Kidney (tissue), 14 donors: ENCODE data around the gene TMEM237. TPM values are rescaled to one million over a fixed set of nuclear protein-coding genes. Genes with fewer than 3 reads are reported as not detected.

Experiments
- DNase-seq, 5 donors: peaks; one replicate each; pipeline ENCODE4 v3.0.0-alpha.2; 2013 to 2020
- FAIRE-seq: peaks from 2 replicates; lab custom pipeline; 2012; peaks lifted over from hg19 to GRCh38; lab: Jason Lieb, UNC
- H3K27ac ChIP-seq, 2 donors: one replicate each; pipeline ENCODE4 v1.7.0; 2013; ENCODE audit warnings: low read depth in 2 of 2, low read length in 2 of 2, inconsistent platforms in 1 of 2
- H3K27me3 ChIP-seq: one replicate; pipeline ENCODE4 v1.7.1; 2013; ENCODE audit warnings: low read length, inconsistent platforms; ENCODE audit not compliant: control insufficient read depth, insufficient read depth
- H3K36me3 ChIP-seq, 3 donors: one replicate each; pipeline versions ENCODE4 v1.7.0 to v1.7.1; 2013; ENCODE audit warnings: low read length in 3 of 3, control low read depth in 1 of 3, inconsistent platforms in 1 of 3; ENCODE audit not compliant: insufficient read depth in 3 of 3, control insufficient read depth in 2 of 3
- H3K4me1 ChIP-seq, 3 donors: one replicate each; pipeline versions ENCODE4 v1.7.0 to v1.7.1; 2013; ENCODE audit warnings: low read length in 3 of 3, inconsistent platforms in 1 of 3, low read depth in 1 of 3; ENCODE audit not compliant: control insufficient read depth in 2 of 3, insufficient read depth in 2 of 3
- H3K4me3 ChIP-seq, 3 donors: one replicate each; pipeline versions ENCODE4 v1.7.0 to v1.8.1; 2013; ENCODE audit warnings: low read length in 3 of 3, control low read depth in 1 of 3, inconsistent platforms in 1 of 3
- H3K9ac ChIP-seq, 3 donors: one replicate each; pipeline versions ENCODE4 v1.7.0 to v1.7.1; 2013; ENCODE audit warnings: low read length in 3 of 3, control low read depth in 1 of 3, inconsistent platforms in 1 of 3
- H3K9me3 ChIP-seq, 3 donors: one replicate each; pipeline versions ENCODE4 v1.7.0 to v1.7.1; 2013; ENCODE audit warnings: low read length in 3 of 3, control low read depth in 1 of 3, inconsistent platforms in 1 of 3; ENCODE audit not compliant: control insufficient read depth in 2 of 3, insufficient read depth in 1 of 3
- intact Hi-C: fragments of 100-400 bp; cut with DNase I; formaldehyde crosslinking; loops from one replicate; pipeline ENCODE4 v1.11.1; 2022
- polyA plus RNA-seq: library from polyadenylated mRNA; stranded (reverse); fragments of 350-450 nt; fragmentation: Illumina TruSeq; extraction: RNeasy Lipid Tissue Mini Kit (QIAGEN cat#74804); gene quantifications from one replicate; pipeline ENCODE4 v1.2.3, GENCODE V29; 2014; ENCODE audit warnings: low read depth, low replicate concordance; ENCODE audit not compliant: insufficient read depth
- total RNA-seq: library from RNA; stranded (reverse); fragmentation: NEBNext Ultra II Directional; extraction: Animal tissue kit (Norgen Biotek cat#: 25700); gene quantifications from one replicate; pipeline ENCODE4 v1.2.1, GENCODE V29; 2021
- TF ChIP-seq, protein P1 (sequence below): IDR thresholded peaks from 3 replicates; pipeline ENCODE4 v1.5.1; 2012; ENCODE audit warnings: mild to moderate bottlenecking, moderate library complexity, borderline replicate concordance; ENCODE audit not compliant: insufficient read depth; ENCODE audit errors: extremely low read depth
- donor health status: control.
- donor health status: control.
- donor health status: control.
- donor health status: control.
- donor health status: control.
- donor health status: DM: yes; HTN: yes; CAD: no.
- donor health status: Normal renal cell carcinoma (clear cell type).

TMEM237 gene
- total and polyA plus RNA-seq, 2 donors from 2014 or later: 10.7 to 14.9 TPM

GRCh38 chr2:201628545-201628944, 14.8 kb downstream of the TMEM237 start:
- H3K36me3 ChIP-seq: peaks cover under 1 to 14% (median 3%) of the 10 kb centered on the region in 3 donors

GRCh38 chr2:201622306-201622970, 20.9 kb downstream of the TMEM237 start:
- FAIRE-seq (no peak), DNase-seq (no peak)
- intact Hi-C loops: no loop called here
- Histone ChIP-seq H3K9ac (no peak overlapping the region), H3K9me3 (no peaks in the 10 kb centered on the region), H3K27ac (no peak overlapping the region), H3K27me3 (no peaks in the 10 kb centered on the region), H3K4me1 (no peaks in the 10 kb centered on the region), H3K4me3 (no peak overlapping the region), H3K36me3 (peaks cover 0 to 3% (median 0%) of the 10 kb centered on the region in 3 donors)
- TF ChIP-seq, protein P1, sequence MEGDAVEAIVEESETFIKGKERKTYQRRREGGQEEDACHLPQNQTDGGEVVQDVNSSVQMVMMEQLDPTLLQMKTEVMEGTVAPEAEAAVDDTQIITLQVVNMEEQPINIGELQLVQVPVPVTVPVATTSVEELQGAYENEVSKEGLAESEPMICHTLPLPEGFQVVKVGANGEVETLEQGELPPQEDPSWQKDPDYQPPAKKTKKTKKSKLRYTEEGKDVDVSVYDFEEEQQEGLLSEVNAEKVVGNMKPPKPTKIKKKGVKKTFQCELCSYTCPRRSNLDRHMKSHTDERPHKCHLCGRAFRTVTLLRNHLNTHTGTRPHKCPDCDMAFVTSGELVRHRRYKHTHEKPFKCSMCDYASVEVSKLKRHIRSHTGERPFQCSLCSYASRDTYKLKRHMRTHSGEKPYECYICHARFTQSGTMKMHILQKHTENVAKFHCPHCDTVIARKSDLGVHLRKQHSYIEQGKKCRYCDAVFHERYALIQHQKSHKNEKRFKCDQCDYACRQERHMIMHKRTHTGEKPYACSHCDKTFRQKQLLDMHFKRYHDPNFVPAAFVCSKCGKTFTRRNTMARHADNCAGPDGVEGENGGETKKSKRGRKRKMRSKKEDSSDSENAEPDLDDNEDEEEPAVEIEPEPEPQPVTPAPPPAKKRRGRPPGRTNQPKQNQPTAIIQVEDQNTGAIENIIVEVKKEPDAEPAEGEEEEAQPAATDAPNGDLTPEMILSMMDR: no peak

More at GRCh38 chr2:201628545-201628944, 14.8 kb downstream of the TMEM237 start:
- no peaks in the 10 kb centered on the region for H3K9me3 ChIP-seq
- no peak overlapping the region for H3K9ac ChIP-seq
- intact Hi-C loops: no loop called here
- no peak for FAIRE-seq
- no peaks in the 10 kb centered on the region for H3K27me3 ChIP-seq
- H3K27ac ChIP-seq: no peak overlapping the region
- TF ChIP-seq, protein P1: no peak
- DNase-seq: no peak
- H3K4me3 ChIP-seq: no peak overlapping the region
- no peaks in the 10 kb centered on the region for H3K4me1 ChIP-seq

GRCh38 chr2:201621293-201621999, 21.9 kb downstream of the TMEM237 start:
- peaks cover 0 to 3% (median 0%) of the 10 kb centered on the region in 3 donors for H3K36me3 ChIP-seq
- no peak overlapping the region for H3K4me3 ChIP-seq
- no peak for FAIRE-seq
- H3K9ac ChIP-seq: no peak overlapping the region
- H3K9me3 ChIP-seq: no peaks in the 10 kb centered on the region
- H3K4me1 ChIP-seq: no peaks in the 10 kb centered on the region
- TF ChIP-seq, protein P1: no peak
- H3K27me3 ChIP-seq: no peaks in the 10 kb centered on the region
- H3K27ac ChIP-seq: no peak overlapping the region
- DNase-seq: no peak
- intact Hi-C loops: no loop called here
